ENCODE results near the gene PRR13. TPM values are rescaled to one million over a fixed set of nuclear protein-coding genes. Genes with fewer than 3 reads are reported as not detected.

The PRR13 gene
- total and polyA plus RNA-seq, 9 of the 15 experiments (the other 6 are each of a cell fraction or from before 2014, with no cell fraction given), result 117 to 835 (median 285) TPM

GRCh38 chr12:53424626-53425514 is 16.7 kb upstream of the PRR13 start (continued):
- TF ChIP-seq FOXK2 (conservative IDR thresholded peaks at IDR 0.05 in 1 of 2, IDR thresholded peaks at IDR 0.05 in 1 of 2; ENCODE audit: low read depth in 2 of 2) (no peak), NR0B1 (IDR thresholded peaks at IDR 0.05; ENCODE audit: partially characterized antibody) (no peak), ZNF511 (CRISPR knock-in tag; IDR thresholded peaks at IDR 0.05) (no peak), THRAP3 (IDR thresholded peaks at IDR 0.05; ENCODE audit: borderline replicate concordance) (no peak), CTCF (IDR thresholded peaks at IDR 0.05 in 2 of 3, conservative IDR thresholded peaks at IDR 0.05 in 1 of 3; ENCODE audit: insufficient read depth in 2 of 3, low read depth in 1 of 3, low read length in 3 of 3) (no peak), EGR1 (conservative IDR thresholded peaks at IDR 0.05) (peak; percentile 69), CAMTA2 (CRISPR knock-in tag; conservative IDR thresholded peaks at IDR 0.05) (no peak), AFF4 (CRISPR knock-in tag; IDR thresholded peaks at IDR 0.05) (no peak), ZNF311 (CRISPR knock-in tag; IDR thresholded peaks at IDR 0.05) (no peak), CHAMP1 (IDR thresholded peaks at IDR 0.05) (no peak), RAD51 (IDR thresholded peaks at IDR 0.05; ENCODE audit: borderline replicate concordance, low read depth) (peak; percentile 68), ZNF584 (CRISPR knock-in tag; IDR thresholded peaks at IDR 0.05; ENCODE audit: low read depth) (no peak), ZNF282 (CRISPR knock-in tag; IDR thresholded peaks at IDR 0.05) (no peak), LCOR (CRISPR knock-in tag; IDR thresholded peaks at IDR 0.05) (no peak), CGGBP1 (CRISPR knock-in tag; IDR thresholded peaks at IDR 0.05) (no peak), ZNF143 (CRISPR knock-in tag; IDR thresholded peaks at IDR 0.05) (no peak)

All from K562 (cell line).